ENCODE data around the gene SYNDIG1.

DNA sequence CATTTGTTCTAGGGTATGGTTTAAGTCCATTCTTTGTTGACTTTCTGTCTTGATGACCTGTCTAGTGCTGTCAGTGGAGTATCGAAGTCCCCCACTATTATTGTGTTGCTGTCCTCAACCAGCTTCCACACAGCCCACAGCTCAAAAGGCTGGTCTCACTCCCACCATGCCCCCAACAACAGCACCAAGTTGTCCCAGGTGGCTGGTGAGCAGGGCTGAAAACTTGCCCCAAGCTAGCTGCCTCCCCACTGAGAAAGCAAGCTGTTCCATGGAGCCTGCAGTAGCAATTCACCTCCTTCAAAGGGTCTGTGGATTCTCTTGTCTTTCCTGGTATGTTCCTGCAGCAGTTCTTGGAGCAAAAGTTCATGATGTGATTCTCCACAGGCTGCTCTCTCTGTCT lies 221.0 kb downstream of the SYNDIG1 start:
- TF ChIP-seq, protein P1, sequence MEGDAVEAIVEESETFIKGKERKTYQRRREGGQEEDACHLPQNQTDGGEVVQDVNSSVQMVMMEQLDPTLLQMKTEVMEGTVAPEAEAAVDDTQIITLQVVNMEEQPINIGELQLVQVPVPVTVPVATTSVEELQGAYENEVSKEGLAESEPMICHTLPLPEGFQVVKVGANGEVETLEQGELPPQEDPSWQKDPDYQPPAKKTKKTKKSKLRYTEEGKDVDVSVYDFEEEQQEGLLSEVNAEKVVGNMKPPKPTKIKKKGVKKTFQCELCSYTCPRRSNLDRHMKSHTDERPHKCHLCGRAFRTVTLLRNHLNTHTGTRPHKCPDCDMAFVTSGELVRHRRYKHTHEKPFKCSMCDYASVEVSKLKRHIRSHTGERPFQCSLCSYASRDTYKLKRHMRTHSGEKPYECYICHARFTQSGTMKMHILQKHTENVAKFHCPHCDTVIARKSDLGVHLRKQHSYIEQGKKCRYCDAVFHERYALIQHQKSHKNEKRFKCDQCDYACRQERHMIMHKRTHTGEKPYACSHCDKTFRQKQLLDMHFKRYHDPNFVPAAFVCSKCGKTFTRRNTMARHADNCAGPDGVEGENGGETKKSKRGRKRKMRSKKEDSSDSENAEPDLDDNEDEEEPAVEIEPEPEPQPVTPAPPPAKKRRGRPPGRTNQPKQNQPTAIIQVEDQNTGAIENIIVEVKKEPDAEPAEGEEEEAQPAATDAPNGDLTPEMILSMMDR (IDR thresholded peaks at IDR 0.05 in 4 of 5, conservative IDR thresholded peaks at IDR 0.05 in 1 of 5) = no peak
- no peak for TF ChIP-seq POLR2A (IDR thresholded peaks at IDR 0.05)

Data from gastrocnemius medialis (tissue), 4 donors.